Measurements from ENCODE around the gene PGF.

The PGF gene

GRCh38 chr14:74953686-74954085, 1.7 kb downstream of the PGF start:
- H3K9me3 ChIP-seq (replicated peaks in 1 of 2; ENCODE audit: control insufficient read depth in 2 of 2, insufficient read depth in 1 of 2, low read depth in 1 of 2, low read length in 2 of 2): no peaks in the 10 kb centered on the region
- H3K4me1 ChIP-seq (ENCODE audit: control insufficient read depth in 2 of 2, insufficient read depth in 1 of 2, low read depth in 1 of 2, low read length in 2 of 2): peaks cover 30 to 50% of the 10 kb centered on the region in 2 donors
- no peak overlapping the region for H2BK12ac ChIP-seq (ENCODE audit: low read length)
- DNase-seq (ENCODE audit: low spot score): no peak
- no peak overlapping the region for H3K4me2 ChIP-seq (ENCODE audit: insufficient read depth, low read length, poor library complexity, severe bottlenecking)
- no peak overlapping the region for H2BK120ac ChIP-seq (ENCODE audit: low read depth, low read length)
- no peak overlapping the region for H3K14ac ChIP-seq (ENCODE audit: low read length)
- H3K23ac ChIP-seq (ENCODE audit: low read depth, low read length, poor library complexity): no peak overlapping the region
- no peak overlapping the region for H4K8ac ChIP-seq (ENCODE audit: low read depth, low read length)
- peak overlapping the region; percentile 59 for H2AK5ac ChIP-seq (ENCODE audit: low read depth, low read length)
- peak overlapping the region; percentile 16 for H2BK15ac ChIP-seq (ENCODE audit: low read length)
- no peak overlapping the region for H2AFZ ChIP-seq (ENCODE audit: low read length)
- no peak overlapping the region for H3K27ac ChIP-seq (replicated peaks; ENCODE audit: low read length)
- peak overlapping the region; percentile 32 for H3K18ac ChIP-seq (ENCODE audit: low read length)
- H4K91ac ChIP-seq (ENCODE audit: low read depth, low read length, poor library complexity): no peak overlapping the region
- H3K79me1 ChIP-seq (ENCODE audit: low read depth, low read length): peaks cover 3% of the 10 kb centered on the region
- H3K9ac ChIP-seq (ENCODE audit: low read depth, low read length, poor library complexity): no peak overlapping the region
- H3K4me3 ChIP-seq (ENCODE audit: low read length in 2 of 2): no peak overlapping the region
- no CpG with 5 or more reads among the region's 5 CpGs for WGBS, 2 donors (ENCODE audit: extremely low coverage in 2 of 2, insufficient read length in 2 of 2, insufficient replicate concordance in 1 of 2)
- H3K36me3 ChIP-seq (replicated peaks in 1 of 2; ENCODE audit: control insufficient read depth in 2 of 2, insufficient read depth in 2 of 2, low read length in 2 of 2): no peaks in the 10 kb centered on the region
- no peak overlapping the region for H3K4ac ChIP-seq (ENCODE audit: low read length)
- peak overlapping the region; percentile 9 for H2BK5ac ChIP-seq (ENCODE audit: low read length)
- H3K27me3 ChIP-seq (ENCODE audit: control insufficient read depth in 3 of 3, insufficient read depth in 3 of 3, low read depth in 1 of 3, low read length in 3 of 3): peaks cover 0 to 11% (median 0%) of the 10 kb centered on the region in 3 experiments

GRCh38 chr14:74952697-74953484, 2.5 kb downstream of the PGF start:
- no peaks in the 10 kb centered on the region for H3K36me3 ChIP-seq (replicated peaks in 1 of 2; ENCODE audit: control insufficient read depth in 2 of 2, insufficient read depth in 2 of 2, low read length in 2 of 2)
- H3K4me3 ChIP-seq (ENCODE audit: low read length in 2 of 2): no peak overlapping the region
- no peak overlapping the region for H3K27ac ChIP-seq (replicated peaks; ENCODE audit: low read length)
- H2BK5ac ChIP-seq (ENCODE audit: low read length): peak overlapping the region; percentile 9
- H3K14ac ChIP-seq (ENCODE audit: low read length): no peak overlapping the region
- H4K91ac ChIP-seq (ENCODE audit: low read depth, low read length, poor library complexity): peak overlapping the region; percentile 11
- H3K4me1 ChIP-seq (ENCODE audit: control insufficient read depth in 2 of 2, insufficient read depth in 1 of 2, low read depth in 1 of 2, low read length in 2 of 2): peaks cover 30 to 50% of the 10 kb centered on the region in 2 donors
- DNase-seq (ENCODE audit: low spot score): no peak
- H2BK15ac ChIP-seq (ENCODE audit: low read length): peak overlapping the region; percentile 92
- no peak overlapping the region for H3K4me2 ChIP-seq (ENCODE audit: insufficient read depth, low read length, poor library complexity, severe bottlenecking)
- peak overlapping the region; percentile 90 for H2AK5ac ChIP-seq (ENCODE audit: low read depth, low read length)
- H3K27me3 ChIP-seq (ENCODE audit: control insufficient read depth in 3 of 3, insufficient read depth in 3 of 3, low read depth in 1 of 3, low read length in 3 of 3): peaks cover 0 to 11% (median 0%) of the 10 kb centered on the region in 3 experiments
- H3K23ac ChIP-seq (ENCODE audit: low read depth, low read length, poor library complexity): no peak overlapping the region
- peak overlapping the region; percentile 31 for H3K18ac ChIP-seq (ENCODE audit: low read length)
- WGBS, 2 donors (ENCODE audit: extremely low coverage in 2 of 2, insufficient read length in 2 of 2, insufficient replicate concordance in 1 of 2): no CpG with 5 or more reads among the region's 18 CpGs
- H2BK12ac ChIP-seq (ENCODE audit: low read length): no peak overlapping the region
- H2BK120ac ChIP-seq (ENCODE audit: low read depth, low read length): no peak overlapping the region
- H4K8ac ChIP-seq (ENCODE audit: low read depth, low read length): no peak overlapping the region
- no peak overlapping the region for H3K4ac ChIP-seq (ENCODE audit: low read length)
- H3K9me3 ChIP-seq (replicated peaks in 1 of 2; ENCODE audit: control insufficient read depth in 2 of 2, insufficient read depth in 1 of 2, low read depth in 1 of 2, low read length in 2 of 2): no peaks in the 10 kb centered on the region
- H3K79me1 ChIP-seq (ENCODE audit: low read depth, low read length): peaks cover 3% of the 10 kb centered on the region
- H2AFZ ChIP-seq (ENCODE audit: low read length): no peak overlapping the region
- H3K9ac ChIP-seq (ENCODE audit: low read depth, low read length, poor library complexity): no peak overlapping the region

GRCh38 chr14:74952180-74952665, 3.2 kb downstream of the PGF start:
- Histone ChIP-seq H3K4ac (ENCODE audit: low read length) (no peak overlapping the region), H2BK5ac (ENCODE audit: low read length) (no peak overlapping the region), H3K14ac (ENCODE audit: low read length) (peak overlapping the region; percentile 28), H2BK12ac (ENCODE audit: low read length) (peak overlapping the region; percentile 34), H3K4me3 (ENCODE audit: low read length in 2 of 2) (no peak overlapping the region), H3K4me1 (ENCODE audit: control insufficient read depth in 2 of 2, insufficient read depth in 1 of 2, low read depth in 1 of 2, low read length in 2 of 2) (peaks cover 30 to 49% of the 10 kb centered on the region in 2 donors), H3K18ac (ENCODE audit: low read length) (peak overlapping the region; percentile 90), H3K27me3 (ENCODE audit: control insufficient read depth in 3 of 3, insufficient read depth in 3 of 3, low read depth in 1 of 3, low read length in 3 of 3) (peaks cover 0 to 11% (median 0%) of the 10 kb centered on the region in 3 experiments), H2AFZ (ENCODE audit: low read length) (peak overlapping the region; percentile 87), H4K91ac (ENCODE audit: low read depth, low read length, poor library complexity) (no peak overlapping the region), H3K9ac (ENCODE audit: low read depth, low read length, poor library complexity) (peak overlapping the region; percentile 12), H3K79me1 (ENCODE audit: low read depth, low read length) (peaks cover 3% of the 10 kb centered on the region), H3K9me3 (replicated peaks in 1 of 2; ENCODE audit: control insufficient read depth in 2 of 2, insufficient read depth in 1 of 2, low read depth in 1 of 2, low read length in 2 of 2) (no peaks in the 10 kb centered on the region), H4K8ac (ENCODE audit: low read depth, low read length) (no peak overlapping the region), H3K4me2 (ENCODE audit: insufficient read depth, low read length, poor library complexity, severe bottlenecking) (no peak overlapping the region), H2BK15ac (ENCODE audit: low read length) (peak overlapping the region; percentile 92), H3K27ac (replicated peaks; ENCODE audit: low read length) (no peak overlapping the region), H2AK5ac (ENCODE audit: low read depth, low read length) (peak overlapping the region; percentile 90), H2BK120ac (ENCODE audit: low read depth, low read length) (no peak overlapping the region), H3K36me3 (replicated peaks in 1 of 2; ENCODE audit: control insufficient read depth in 2 of 2, insufficient read depth in 2 of 2, low read length in 2 of 2) (no peaks in the 10 kb centered on the region), H3K23ac (ENCODE audit: low read depth, low read length, poor library complexity) (no peak overlapping the region)
- no CpG with 5 or more reads among the region's 6 CpGs for WGBS, 2 donors (ENCODE audit: extremely low coverage in 2 of 2, insufficient read length in 2 of 2, insufficient replicate concordance in 1 of 2)
- DNase-seq (ENCODE audit: low spot score): no peak

- Histone ChIP-seq H3K27ac (replicated peaks; ENCODE audit: low read length) (no peak overlapping the region), H3K79me1 (ENCODE audit: low read depth, low read length) (peaks cover 3% of the 10 kb centered on the region), H3K18ac (ENCODE audit: low read length) (peak overlapping the region; percentile 90), H3K9ac (ENCODE audit: low read depth, low read length, poor library complexity) (no peak overlapping the region), H3K23ac (ENCODE audit: low read depth, low read length, poor library complexity) (peak overlapping the region; percentile 35), H3K9me3 (replicated peaks in 1 of 2; ENCODE audit: control insufficient read depth in 2 of 2, insufficient read depth in 1 of 2, low read depth in 1 of 2, low read length in 2 of 2) (no peaks in the 10 kb centered on the region), H2BK5ac (ENCODE audit: low read length) (no peak overlapping the region), H3K4me3 (ENCODE audit: low read length in 2 of 2) (no peak overlapping the region), H2AK5ac (ENCODE audit: low read depth, low read length) (peak overlapping the region; percentile 90), H3K36me3 (replicated peaks in 1 of 2; ENCODE audit: control insufficient read depth in 2 of 2, insufficient read depth in 2 of 2, low read length in 2 of 2) (no peaks in the 10 kb centered on the region), H2BK120ac (ENCODE audit: low read depth, low read length) (no peak overlapping the region), H2BK12ac (ENCODE audit: low read length) (peak overlapping the region; percentile 34), H3K27me3 (ENCODE audit: control insufficient read depth in 3 of 3, insufficient read depth in 3 of 3, low read depth in 1 of 3, low read length in 3 of 3) (peaks cover 0 to 11% (median 0%) of the 10 kb centered on the region in 3 experiments), H4K91ac (ENCODE audit: low read depth, low read length, poor library complexity) (no peak overlapping the region), H2AFZ (ENCODE audit: low read length) (peak overlapping the region; percentile 87), H4K8ac (ENCODE audit: low read depth, low read length) (no peak overlapping the region), H3K14ac (ENCODE audit: low read length) (peak overlapping the region; percentile 39), H2BK15ac (ENCODE audit: low read length) (peak overlapping the region; percentile 92), H3K4ac (ENCODE audit: low read length) (no peak overlapping the region), H3K4me2 (ENCODE audit: insufficient read depth, low read length, poor library complexity, severe bottlenecking) (no peak overlapping the region), H3K4me1 (ENCODE audit: control insufficient read depth in 2 of 2, insufficient read depth in 1 of 2, low read depth in 1 of 2, low read length in 2 of 2) (peaks cover 25 to 43% of the 10 kb centered on the region in 2 donors)
- DNase-seq (ENCODE audit: low spot score): no peak
- no CpG with 5 or more reads among the region's 15 CpGs for WGBS, 2 donors (ENCODE audit: extremely low coverage in 2 of 2, insufficient read length in 2 of 2, insufficient replicate concordance in 1 of 2)
Observed at GRCh38 chr14:74951443-74952179, 3.8 kb downstream of the PGF start.
